Endothelial cell of umbilical vein (primary cell): ENCODE results near the gene COL4A2.

ENCODE experiments used
- EZH2 ChIP-seq: IDR thresholded peaks from 2 replicates; pipeline ENCODE4 v1.6.1; 2012; ENCODE audit warnings: borderline replicate concordance, low read depth, mild to moderate bottlenecking, moderate library complexity, low read length, inconsistent platforms; ENCODE audit not compliant: severe bottlenecking
- JUN ChIP-seq: IDR thresholded peaks from 2 replicates; pipeline ENCODE4 v1.6.1; 2011; ENCODE audit warnings: borderline replicate concordance, low read depth; ENCODE audit not compliant: insufficient read length, insufficient read depth
- POLR2A ChIP-seq: IDR thresholded peaks from 2 replicates; pipeline ENCODE4 v1.6.1; 2012; ENCODE audit warnings: low read depth, mild to moderate bottlenecking, control low read depth, low read length
- POLR2AphosphoS5 ChIP-seq: IDR thresholded peaks from 2 replicates; pipeline ENCODE4 v1.6.1; 2012; ENCODE audit warnings: low read depth, mild to moderate bottlenecking, control low read depth, low read length, moderate library complexity; ENCODE audit not compliant: insufficient read depth
- TF ChIP-seq, protein P1 (sequence below), 2 donors: IDR thresholded peaks; 1 replicate in 1 of 2; 2 replicates in 1 of 2; pipeline ENCODE4 v1.5.1; 2011; ENCODE audit warnings: low read length in 2 of 2, mild to moderate bottlenecking in 2 of 2, moderate library complexity in 2 of 2, control low read depth in 1 of 2, inconsistent platforms in 1 of 2, low read depth in 1 of 2; ENCODE audit not compliant: insufficient read depth in 1 of 2; ENCODE audit errors: extremely low read depth in 1 of 2

DNA sequence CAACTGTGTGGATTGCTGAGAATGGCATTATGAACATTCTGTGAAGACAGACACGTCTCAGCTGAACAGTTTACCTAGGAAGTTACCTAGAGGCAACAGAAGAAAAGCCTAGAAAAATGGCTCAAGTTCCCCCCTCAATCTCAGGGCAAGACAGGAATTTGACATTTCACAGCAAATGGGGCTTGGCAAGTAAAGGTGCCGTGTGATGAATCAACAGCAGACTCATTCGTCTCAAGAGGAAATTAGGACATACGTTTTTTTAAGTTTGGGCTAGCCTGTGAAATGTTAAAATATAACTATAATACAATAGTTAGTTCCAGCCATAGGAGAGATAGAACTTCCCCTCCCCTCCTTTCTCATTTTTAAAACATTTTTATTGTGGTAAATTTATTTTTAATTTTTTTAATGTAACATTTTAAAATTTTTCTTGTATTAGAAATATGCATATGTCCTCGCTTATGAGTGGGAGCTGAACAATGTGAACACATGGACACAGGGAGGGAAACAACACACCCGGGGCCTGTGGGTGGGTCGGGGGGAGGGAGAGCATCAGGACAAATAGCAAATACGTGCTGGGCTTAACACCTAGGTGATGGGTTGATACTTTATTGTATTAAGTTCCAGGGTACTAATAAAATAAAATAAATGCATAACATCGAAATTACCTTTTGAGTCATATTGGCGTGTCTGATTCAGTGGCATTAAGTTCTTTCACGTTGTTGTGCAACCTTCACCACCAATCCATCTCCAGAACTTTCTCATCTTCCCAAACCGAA, 116.0 kb downstream of the COL4A2 start:
- TF ChIP-seq POLR2A (no peak), EZH2 (no peak), POLR2AphosphoS5 (no peak), JUN (no peak)
- TF ChIP-seq, protein P1, sequence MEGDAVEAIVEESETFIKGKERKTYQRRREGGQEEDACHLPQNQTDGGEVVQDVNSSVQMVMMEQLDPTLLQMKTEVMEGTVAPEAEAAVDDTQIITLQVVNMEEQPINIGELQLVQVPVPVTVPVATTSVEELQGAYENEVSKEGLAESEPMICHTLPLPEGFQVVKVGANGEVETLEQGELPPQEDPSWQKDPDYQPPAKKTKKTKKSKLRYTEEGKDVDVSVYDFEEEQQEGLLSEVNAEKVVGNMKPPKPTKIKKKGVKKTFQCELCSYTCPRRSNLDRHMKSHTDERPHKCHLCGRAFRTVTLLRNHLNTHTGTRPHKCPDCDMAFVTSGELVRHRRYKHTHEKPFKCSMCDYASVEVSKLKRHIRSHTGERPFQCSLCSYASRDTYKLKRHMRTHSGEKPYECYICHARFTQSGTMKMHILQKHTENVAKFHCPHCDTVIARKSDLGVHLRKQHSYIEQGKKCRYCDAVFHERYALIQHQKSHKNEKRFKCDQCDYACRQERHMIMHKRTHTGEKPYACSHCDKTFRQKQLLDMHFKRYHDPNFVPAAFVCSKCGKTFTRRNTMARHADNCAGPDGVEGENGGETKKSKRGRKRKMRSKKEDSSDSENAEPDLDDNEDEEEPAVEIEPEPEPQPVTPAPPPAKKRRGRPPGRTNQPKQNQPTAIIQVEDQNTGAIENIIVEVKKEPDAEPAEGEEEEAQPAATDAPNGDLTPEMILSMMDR (IDR thresholded peaks at IDR 0.05; ENCODE audit: extremely low read depth in 1 of 2, insufficient read depth in 1 of 2, low read depth in 1 of 2, low read length in 2 of 2), result no peak
